ENCODE results near the gene E2F4.

Gene E2F4

DNA sequence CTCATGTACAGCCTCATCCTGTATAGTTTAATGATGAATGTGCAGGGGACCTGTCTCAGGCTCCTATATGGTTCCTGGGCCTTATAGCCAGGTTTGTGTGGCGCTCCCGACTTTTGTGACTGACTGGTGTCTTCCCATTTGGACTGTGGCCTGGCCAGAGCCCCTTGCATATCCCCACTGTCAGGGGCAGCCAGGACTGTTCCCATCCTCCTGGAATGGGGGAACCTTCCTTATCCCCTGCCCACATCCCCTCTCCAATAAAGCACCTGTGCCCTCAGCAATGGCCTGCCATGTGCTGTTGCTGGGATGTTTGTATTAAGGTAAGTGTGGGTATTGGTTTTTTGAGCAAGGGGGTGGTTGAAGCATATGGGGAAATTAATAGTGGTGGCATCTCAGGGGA lies 43.7 kb upstream of the E2F4 start:
- peaks cover 12% of the 10 kb centered on the region for H3K4me1 ChIP-seq (ENCODE audit: insufficient read depth, insufficient read length)
- no peak for DNase-seq (ENCODE audit: low read depth, low spot score)
- peaks cover 66% of the 10 kb centered on the region for H3K36me3 ChIP-seq (ENCODE audit: insufficient read depth, insufficient read length, low read length)

DNA sequence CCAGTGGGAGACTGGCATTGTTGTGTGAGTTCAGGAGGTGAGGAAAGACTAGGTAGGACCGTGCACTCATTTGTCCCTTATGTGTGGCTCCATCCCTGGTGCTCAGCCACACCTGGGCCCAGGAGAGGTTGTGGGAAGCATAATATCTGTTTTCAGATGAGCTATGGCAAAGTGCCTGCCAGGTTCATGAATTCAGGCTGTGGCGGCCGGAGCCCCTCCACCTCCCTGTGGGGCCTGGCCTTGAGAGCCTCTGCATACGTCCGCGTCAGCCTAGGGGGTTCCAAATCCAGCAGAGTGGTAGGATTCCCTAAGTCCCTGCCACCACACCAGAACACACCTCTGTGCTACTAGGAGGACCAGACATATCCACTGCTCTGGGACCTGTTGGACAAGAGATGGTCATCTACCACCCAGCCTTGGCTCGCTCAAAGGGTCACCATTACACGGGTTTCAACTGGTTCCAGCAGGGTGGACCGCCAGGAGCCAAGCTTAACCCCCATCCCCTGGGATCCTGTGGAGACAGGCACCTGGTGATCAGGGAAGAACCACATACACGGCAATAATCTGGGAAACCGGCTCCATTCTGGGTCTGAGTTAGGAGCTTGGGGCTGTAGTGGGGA lies 43.2 kb upstream of the E2F4 start:
- H3K4me1 ChIP-seq (ENCODE audit: insufficient read depth, insufficient read length), result peaks cover 12% of the 10 kb centered on the region
- DNase-seq (ENCODE audit: low read depth, low spot score), result no peak
- H3K4me3 ChIP-seq (ENCODE audit: insufficient read length, low read depth), result no peak overlapping the region
- H3K36me3 ChIP-seq (ENCODE audit: insufficient read depth, insufficient read length, low read length), result peaks cover 62% of the 10 kb centered on the region
- H3K27me3 ChIP-seq (ENCODE audit: insufficient read depth, insufficient read length), result peaks cover 16% of the 10 kb centered on the region
- H3K9ac ChIP-seq (ENCODE audit: insufficient read length, low read depth), result no peak overlapping the region
- no peak for TF ChIP-seq YY1 (IDR thresholded peaks at IDR 0.05; ENCODE audit: insufficient read depth, insufficient read length)
- TF ChIP-seq SUZ12 (IDR thresholded peaks at IDR 0.05; ENCODE audit: extremely low read depth, insufficient read depth, insufficient read length), result no peak
- TF ChIP-seq ZNF274 (IDR thresholded peaks at IDR 0.05; ENCODE audit: low read depth, low read length), result no peak
- H3K9me3 ChIP-seq (ENCODE audit: insufficient read depth, low read length), result no peaks in the 10 kb centered on the region; the same call in 1 of the 2 replicates

More for the DNA sequence above, 43.7 kb upstream of the E2F4 start:
- Histone ChIP-seq H3K4me3 (ENCODE audit: insufficient read length, low read depth) (no peak overlapping the region), H3K9ac (ENCODE audit: insufficient read length, low read depth) (no peak overlapping the region), H3K9me3 (ENCODE audit: insufficient read depth, low read length) (no peaks in the 10 kb centered on the region; the same call in 1 of the 2 replicates), H3K27me3 (ENCODE audit: insufficient read depth, insufficient read length) (peaks cover 12% of the 10 kb centered on the region)
- TF ChIP-seq ZNF274 (IDR thresholded peaks at IDR 0.05; ENCODE audit: low read depth, low read length) (no peak), YY1 (IDR thresholded peaks at IDR 0.05; ENCODE audit: insufficient read depth, insufficient read length) (no peak), SUZ12 (IDR thresholded peaks at IDR 0.05; ENCODE audit: extremely low read depth, insufficient read depth, insufficient read length) (no peak)

DNA sequence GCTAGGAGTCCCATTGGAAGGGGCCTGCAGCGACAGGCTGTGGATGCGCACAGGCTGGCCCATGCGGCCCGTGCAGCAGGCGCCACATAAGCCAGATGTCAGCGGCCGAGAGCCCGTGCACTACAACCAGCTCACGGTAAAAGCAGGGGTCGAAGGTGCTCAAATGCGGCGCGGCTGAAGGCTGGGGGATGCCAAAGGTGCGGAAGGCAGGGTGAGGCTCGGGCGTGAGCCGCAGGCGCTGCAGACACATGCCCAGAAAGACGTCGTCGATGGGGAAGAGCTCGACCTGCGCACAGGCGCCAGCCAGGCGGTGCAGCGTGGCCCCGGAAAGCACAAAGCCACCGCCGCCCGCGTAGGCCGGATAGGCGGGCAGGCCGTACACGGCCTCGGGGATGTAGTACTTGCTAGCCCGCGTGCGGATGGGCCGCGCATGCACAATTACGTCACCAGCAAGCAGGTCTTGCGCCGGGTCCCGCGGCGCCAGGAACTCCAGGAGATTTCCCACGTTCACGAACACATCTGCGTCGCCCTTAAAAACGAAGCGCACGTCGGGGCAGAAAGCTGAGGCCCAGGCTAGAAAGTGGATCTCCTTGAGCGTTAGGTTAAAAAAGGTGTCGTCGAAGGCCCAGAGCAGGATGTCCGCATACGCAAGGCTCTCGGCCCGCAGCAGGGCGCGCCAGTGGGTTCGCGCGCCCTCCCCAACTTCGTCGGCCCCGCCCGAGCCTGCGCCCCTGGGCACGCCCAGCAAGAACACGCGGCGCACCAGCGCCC lies 42.5 kb upstream of the E2F4 start:
- H3K36me3 ChIP-seq (ENCODE audit: insufficient read depth, insufficient read length, low read length), result peaks cover 56% of the 10 kb centered on the region
- peaks cover 12% of the 10 kb centered on the region for H3K4me1 ChIP-seq (ENCODE audit: insufficient read depth, insufficient read length)
- no peaks in the 10 kb centered on the region; the same call in 1 of the 2 replicates for H3K9me3 ChIP-seq (ENCODE audit: insufficient read depth, low read length)
- peak overlapping the region; percentile 75 for H3K4me3 ChIP-seq (ENCODE audit: insufficient read length, low read depth)
- no peak for TF ChIP-seq SUZ12 (IDR thresholded peaks at IDR 0.05; ENCODE audit: extremely low read depth, insufficient read depth, insufficient read length)
- no peak for TF ChIP-seq ZNF274 (IDR thresholded peaks at IDR 0.05; ENCODE audit: low read depth, low read length)
- TF ChIP-seq YY1 (IDR thresholded peaks at IDR 0.05; ENCODE audit: insufficient read depth, insufficient read length), result no peak
- H3K27me3 ChIP-seq (ENCODE audit: insufficient read depth, insufficient read length), result peaks cover 23% of the 10 kb centered on the region
- peak overlapping the region; percentile 29 for H3K9ac ChIP-seq (ENCODE audit: insufficient read length, low read depth)
- no peak for DNase-seq (ENCODE audit: low read depth, low spot score)

DNA sequence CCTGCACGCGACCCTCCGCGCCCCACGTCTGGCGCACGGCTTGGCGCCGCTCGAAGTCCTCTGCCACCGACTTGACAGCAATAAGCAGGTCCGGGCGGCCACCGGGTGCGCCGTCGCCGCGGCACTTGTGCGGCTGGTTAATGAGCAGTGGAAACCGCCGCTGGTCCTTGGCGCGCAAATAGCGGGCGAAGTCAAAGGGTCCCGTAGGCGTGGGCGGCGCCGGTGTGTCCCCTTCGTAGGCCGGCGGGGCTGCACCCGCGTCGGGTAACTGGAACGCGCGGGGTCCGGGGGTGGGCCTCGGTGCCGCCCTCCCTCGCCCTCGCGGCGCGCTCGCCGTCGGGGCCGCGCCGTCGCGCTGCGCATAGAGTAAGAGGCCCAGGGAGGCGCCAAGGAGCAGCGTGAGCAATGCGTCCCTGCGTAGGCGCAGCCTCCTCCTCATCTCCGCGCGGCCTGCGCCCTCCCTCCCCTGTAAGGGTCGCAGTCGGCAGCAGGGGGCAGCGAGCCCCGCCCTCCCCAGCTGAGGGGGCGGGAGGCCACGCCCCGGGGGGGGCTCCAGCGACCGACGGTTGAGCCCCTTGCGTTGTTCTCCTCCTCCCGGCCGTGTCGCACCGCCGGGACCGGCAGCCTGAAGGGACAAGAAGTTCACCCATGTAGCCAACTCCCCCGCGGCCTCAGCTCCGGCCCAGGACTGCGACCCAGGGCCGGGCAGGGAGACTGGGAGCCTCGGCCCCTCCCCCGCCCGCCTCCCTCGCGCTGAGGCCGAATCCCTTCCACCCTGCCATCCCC lies 41.7 kb upstream of the E2F4 start:
- peak overlapping the region; percentile 96 for H3K9ac ChIP-seq (ENCODE audit: insufficient read length, low read depth)
- H3K36me3 ChIP-seq (ENCODE audit: insufficient read depth, insufficient read length, low read length), result peaks cover 48% of the 10 kb centered on the region
- H3K9me3 ChIP-seq (ENCODE audit: insufficient read depth, low read length), result no peaks in the 10 kb centered on the region; the same call in 1 of the 2 replicates
- TF ChIP-seq ZNF274 (IDR thresholded peaks at IDR 0.05; ENCODE audit: low read depth, low read length) (no peak), SUZ12 (IDR thresholded peaks at IDR 0.05; ENCODE audit: extremely low read depth, insufficient read depth, insufficient read length) (no peak), YY1 (IDR thresholded peaks at IDR 0.05; ENCODE audit: insufficient read depth, insufficient read length) (no peak)
- peaks cover 31% of the 10 kb centered on the region for H3K27me3 ChIP-seq (ENCODE audit: insufficient read depth, insufficient read length)
- H3K4me1 ChIP-seq (ENCODE audit: insufficient read depth, insufficient read length), result peaks cover 12% of the 10 kb centered on the region
- H3K4me3 ChIP-seq (ENCODE audit: insufficient read length, low read depth), result peak overlapping the region; percentile 75
- DNase-seq (ENCODE audit: low read depth, low spot score), result no peak

DNA sequence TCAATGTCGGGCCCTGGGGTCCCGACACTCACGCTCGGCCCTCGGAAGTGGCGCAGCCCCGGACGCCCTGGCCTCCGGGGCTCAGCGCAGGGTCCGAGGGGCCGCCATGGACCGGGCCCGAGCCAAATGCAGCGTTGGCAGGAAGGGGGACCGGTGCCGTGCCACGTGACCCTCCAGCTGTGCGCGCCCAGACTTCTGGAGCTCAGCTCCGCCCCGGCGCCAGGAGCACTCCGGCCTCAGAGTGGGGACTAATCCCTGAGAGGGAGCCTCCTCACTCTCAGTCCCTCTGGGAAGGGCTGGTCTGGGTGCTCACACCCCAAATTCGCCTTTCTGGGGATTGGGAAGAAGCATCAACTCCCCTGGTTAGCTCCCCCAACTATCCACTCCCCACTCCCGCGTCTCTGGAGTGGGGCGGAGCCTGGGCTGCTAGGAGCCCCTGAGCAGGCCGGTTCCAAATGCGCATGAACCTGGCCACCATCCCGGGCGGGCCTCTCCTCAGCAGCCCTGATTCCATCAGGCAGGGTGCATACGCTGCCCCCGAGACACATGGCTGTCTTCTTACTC lies 41.0 kb upstream of the E2F4 start, which contains the start of gene B3GNT9:
B3GNT9 (minus strand) TSS at position 166 of the 564 bp plus-strand sequence. CDS start 513 bp downstream, outside the sequence.
- Histone ChIP-seq H3K4me1 (ENCODE audit: insufficient read depth, insufficient read length) (peaks cover 16% of the 10 kb centered on the region), H3K4me3 (ENCODE audit: insufficient read length, low read depth) (peak within 1 kb of the TSS; percentile 75), H3K9ac (ENCODE audit: insufficient read length, low read depth) (peak within 1 kb of the TSS; percentile 96), H3K27me3 (ENCODE audit: insufficient read depth, insufficient read length) (peaks cover 37% of the 10 kb centered on the region), H3K36me3 (ENCODE audit: insufficient read depth, insufficient read length, low read length) (peaks cover 42% of the 10 kb centered on the region), H3K9me3 (ENCODE audit: insufficient read depth, low read length) (no peaks in the 10 kb centered on the region; the same call in 1 of the 2 replicates)
- DNase-seq (ENCODE audit: low read depth, low spot score), result no peak
- TF ChIP-seq YY1 (IDR thresholded peaks at IDR 0.05; ENCODE audit: insufficient read depth, insufficient read length) (no peak), ZNF274 (IDR thresholded peaks at IDR 0.05; ENCODE audit: low read depth, low read length) (no peak), SUZ12 (IDR thresholded peaks at IDR 0.05; ENCODE audit: extremely low read depth, insufficient read depth, insufficient read length) (no peak)

DNA sequence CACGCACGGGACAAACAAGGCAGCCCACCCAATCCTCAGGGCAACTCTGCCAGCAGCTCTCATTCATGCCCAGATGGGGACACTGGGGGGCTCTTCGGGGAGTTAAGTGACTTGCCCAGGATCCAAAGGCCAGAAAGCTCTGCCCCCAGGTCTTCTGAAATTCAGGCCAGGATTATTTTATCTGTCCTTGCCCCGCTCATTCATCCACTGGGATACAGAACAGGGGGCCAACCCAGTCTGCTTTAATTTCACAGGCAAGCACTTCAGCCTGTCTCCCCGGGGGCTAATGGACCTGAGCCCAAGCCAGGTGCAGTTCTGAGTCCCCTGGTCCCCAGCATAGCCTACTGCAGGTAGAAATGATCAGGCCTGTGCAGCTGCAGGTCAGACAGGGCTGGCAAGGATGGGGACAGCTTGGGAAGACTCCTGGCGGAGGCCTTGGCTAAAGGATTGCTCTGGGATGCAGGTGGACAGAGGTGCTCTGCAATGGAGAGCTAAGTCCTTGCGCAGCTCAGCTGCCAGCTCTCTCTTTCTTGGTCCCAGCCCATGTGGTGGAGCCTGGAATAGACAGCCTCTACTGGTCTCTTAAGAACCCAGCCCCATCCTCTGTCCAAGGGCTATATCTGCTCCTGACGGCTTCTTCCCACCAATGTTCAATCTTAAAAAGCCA lies 40.4 kb upstream of the E2F4 start:
- Histone ChIP-seq H3K4me3 (ENCODE audit: insufficient read length, low read depth) (peak overlapping the region; percentile 75), H3K9me3 (ENCODE audit: insufficient read depth, low read length) (no peaks in the 10 kb centered on the region; the same call in 1 of the 2 replicates), H3K27me3 (ENCODE audit: insufficient read depth, insufficient read length) (peaks cover 44% of the 10 kb centered on the region), H3K4me1 (ENCODE audit: insufficient read depth, insufficient read length) (peaks cover 16% of the 10 kb centered on the region), H3K36me3 (ENCODE audit: insufficient read depth, insufficient read length, low read length) (peaks cover 35% of the 10 kb centered on the region), H3K9ac (ENCODE audit: insufficient read length, low read depth) (peak overlapping the region; percentile 96)
- DNase-seq (ENCODE audit: low read depth, low spot score), result no peak
- TF ChIP-seq YY1 (IDR thresholded peaks at IDR 0.05; ENCODE audit: insufficient read depth, insufficient read length), result no peak
- no peak for TF ChIP-seq ZNF274 (IDR thresholded peaks at IDR 0.05; ENCODE audit: low read depth, low read length)

Measured in NT2/D1 (cell line).